ENCODE measurements around the gene IER2. TPM values are rescaled to one million over a fixed set of nuclear protein-coding genes. Genes with fewer than 3 reads are reported as not detected.

IER2 gene
- total and polyA plus RNA-seq, 9 of the 15 experiments (the other 6 are each of a cell fraction or from before 2014, with no cell fraction given): 4.5 to 205 (median 23.7) TPM

GRCh38 chr19:13100841-13101589 lies 49.2 kb upstream of the IER2 start (continued):
- TF ChIP-seq CTCFL (IDR thresholded peaks at IDR 0.05; ENCODE audit: borderline replicate concordance, insufficient read depth, low read depth, low read length, poor library complexity, severe bottlenecking) (peak; percentile 84), SUPT5H (IDR thresholded peaks at IDR 0.05) (0 out of 2 replicates have a peak, but pooled peaks have one; percentile 35), ZBTB7A (IDR thresholded peaks at IDR 0.05; ENCODE audit: borderline replicate concordance, control insufficient read depth, low read depth, low read length) (peak; percentile 93), SRF (CRISPR knock-in tag; IDR thresholded peaks at IDR 0.05) (peak in 1 of 2 experiments; percentile 38; a peak in 1 of 4 replicates), E2F6 (IDR thresholded peaks at IDR 0.05; ENCODE audit: borderline replicate concordance in 1 of 2, extremely low read depth in 1 of 2, insufficient read depth in 1 of 2, insufficient read length in 1 of 2, low read depth in 1 of 2, low read length in 1 of 2, poor library complexity in 1 of 2, severe bottlenecking in 1 of 2) (peak in 1 of 2 experiments; percentile 32), SMARCE1 (IDR thresholded peaks at IDR 0.05) (peak; percentile 42; the same call in 1 of the 2 replicates), SMC3 (conservative IDR thresholded peaks at IDR 0.05; ENCODE audit: insufficient read depth, low read depth, low read length) (0 out of 2 replicates have a peak, but pooled peaks have one; percentile 19), MED1 (CRISPR knock-in tag; IDR thresholded peaks at IDR 0.05; ENCODE audit: borderline replicate concordance) (no peak), U2AF1 (optimal IDR thresholded peaks at IDR 0.05; ENCODE audit: low read depth, low read length) (no peak), KDM1A (IDR thresholded peaks at IDR 0.05) (peak in 1 of 2 experiments; percentile 71; a peak in 1 of 4 replicates), ZNF740 (CRISPR knock-in tag; IDR thresholded peaks at IDR 0.05) (no peak), ZNF740 (tag; IDR thresholded peaks at IDR 0.05) (0 out of 4 replicates have a peak, but pooled peaks of 1 of the 2 experiments have one; percentile 19), JUN (IDR thresholded peaks at IDR 0.05; ENCODE audit: borderline replicate concordance, low read depth, low read length) (no peak), JUN (CRISPR knock-in tag; IDR thresholded peaks at IDR 0.05; ENCODE audit: borderline replicate concordance) (no peak), ZSCAN29 (IDR thresholded peaks at IDR 0.05) (no peak), MNT (conservative IDR thresholded peaks at IDR 0.05) (0 out of 4 replicates have a peak, but pooled peaks of 1 of the 2 experiments have one; percentile 23), POLR2G (IDR thresholded peaks at IDR 0.05; ENCODE audit: low read depth, low read length) (peak; percentile 72; the same call in 1 of the 2 replicates), ESRRA (IDR thresholded peaks at IDR 0.05; ENCODE audit: borderline replicate concordance, low read depth) (no peak), RCOR1 (IDR thresholded peaks at IDR 0.05; ENCODE audit: borderline replicate concordance in 1 of 2, low read depth in 2 of 2, low read length in 2 of 2) (0 out of 4 replicates have a peak, but pooled peaks of 1 of the 2 experiments have one; percentile 38)
